Karpas-422 (cell line): Measurements from ENCODE around the gene PRDM16. TPM values are rescaled to one million over a fixed set of nuclear protein-coding genes. Genes with fewer than 3 reads are reported as not detected.

Experiments used
- DNase-seq: peaks from one replicate; pipeline ENCODE4 v3.0.0-alpha.2; 2015
- H2AFZ ChIP-seq: fragments of 200-600 bp; sonication (generic); 2 replicates; pipeline ENCODE4 v1.6.1; 2014; ENCODE audit warnings: antibody characterized with exemption, low read length, mixed read lengths
- H3K27ac ChIP-seq: fragments of 200-600 bp; sonication (generic); 2 replicates; pipeline ENCODE4 v1.5.1; 2014; ENCODE audit warnings: mild to moderate bottlenecking, low read length, moderate library complexity
- H3K27me3 ChIP-seq: fragments of 200-600 bp; sonication (generic); 2 replicates; pipeline ENCODE4 v1.6.1; 2014; ENCODE audit warnings: low read length, mixed read lengths
- H3K36me3 ChIP-seq: fragments of 200-600 bp; sonication (generic); 2 replicates; pipeline ENCODE4 v1.6.1; 2014; ENCODE audit warnings: low read length, mixed read lengths; ENCODE audit not compliant: insufficient read depth
- H3K4me1 ChIP-seq: fragments of 200-600 bp; sonication (generic); 2 replicates; pipeline ENCODE4 v1.6.1; 2014; ENCODE audit warnings: mild to moderate bottlenecking, low read length, mixed read lengths
- H3K4me2 ChIP-seq: fragments of 200-600 bp; sonication (generic); 2 replicates; pipeline ENCODE4 v1.6.1; 2014; ENCODE audit warnings: low read length, low read depth, mild to moderate bottlenecking; ENCODE audit not compliant: poor library complexity, severe bottlenecking
- H3K4me3 ChIP-seq: fragments of 200-600 bp; sonication (generic); 2 replicates; pipeline ENCODE4 v1.5.1; 2014; ENCODE audit warnings: mild to moderate bottlenecking, antibody characterized with exemption, low read length, mixed read lengths
- H3K79me2 ChIP-seq: fragments of 200-600 bp; sonication (generic); 2 replicates; pipeline ENCODE4 v1.6.1; 2014; ENCODE audit warnings: mild to moderate bottlenecking, low read length, mixed read lengths
- H3K9ac ChIP-seq: fragments of 200-600 bp; sonication (generic); 2 replicates; pipeline ENCODE4 v1.6.0; 2014; ENCODE audit warnings: low read length
- H3K9me2 ChIP-seq: fragments of 200-600 bp; sonication (generic), shearing (Covaris generic); replicated peaks from 2 replicates; pipeline ENCODE4 v1.6.0; 2014; ENCODE audit warnings: mild to moderate bottlenecking, low read length, moderate library complexity; ENCODE audit not compliant: insufficient read depth
- H3K9me3 ChIP-seq: fragments of 300-700, 200-600 bp; sonication (generic); 2 replicates; pipeline ENCODE4 v1.6.1; 2014; ENCODE audit warnings: low read length, mixed read lengths
- H4K20me1 ChIP-seq: fragments of 200-600 bp; sonication (generic); 2 replicates; pipeline ENCODE4 v1.6.1; 2014; ENCODE audit warnings: mild to moderate bottlenecking, antibody characterized with exemption, low read length, low read depth; ENCODE audit not compliant: insufficient read depth
- total RNA-seq: library from RNA; depleted of rRNA; stranded (reverse); fragments of >200 nt; shearing (Covaris generic); gene quantifications from 2 replicates; pipeline ENCODE4 v1.2.3, GENCODE V29; 2014; ENCODE audit warnings: low replicate concordance

The PRDM16 gene
- total RNA-seq, 1 experiment from 2014 or later: not detected

DNA sequence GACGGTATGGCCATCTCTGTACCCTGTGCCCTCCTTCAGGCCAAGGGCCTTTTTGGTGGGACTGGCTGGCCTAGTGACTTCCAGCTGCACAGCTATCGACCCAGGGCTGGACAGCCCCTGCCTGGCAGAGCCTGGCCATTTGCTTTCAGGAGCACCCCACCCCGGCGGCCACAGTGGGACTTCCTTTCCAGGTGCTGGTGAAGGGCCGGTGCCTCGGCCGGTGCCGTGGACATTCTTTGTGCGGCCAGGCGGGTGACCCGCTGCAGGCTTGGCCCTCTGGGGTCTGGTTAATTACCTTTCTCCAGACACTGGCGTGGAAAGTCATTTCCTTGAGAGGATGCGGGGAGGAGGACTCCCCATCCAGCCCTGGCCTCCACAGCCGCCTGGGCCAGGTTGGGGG is 50.1 kb downstream of the PRDM16 start:
- H3K36me3 ChIP-seq: no peaks in the 10 kb centered on the region
- no peaks in the 10 kb centered on the region for H3K9me2 ChIP-seq
- H3K4me1 ChIP-seq: no peaks in the 10 kb centered on the region
- no peak overlapping the region for H2AFZ ChIP-seq
- no peak for DNase-seq
- no peaks in the 10 kb centered on the region for H4K20me1 ChIP-seq
- no peaks in the 10 kb centered on the region for H3K27me3 ChIP-seq
- H3K27ac ChIP-seq: no peak overlapping the region
- no peaks in the 10 kb centered on the region for H3K9me3 ChIP-seq
- H3K9ac ChIP-seq: no peak overlapping the region
- H3K4me2 ChIP-seq: no peak overlapping the region
- no peaks in the 10 kb centered on the region for H3K79me2 ChIP-seq
- H3K4me3 ChIP-seq: no peak overlapping the region

DNA sequence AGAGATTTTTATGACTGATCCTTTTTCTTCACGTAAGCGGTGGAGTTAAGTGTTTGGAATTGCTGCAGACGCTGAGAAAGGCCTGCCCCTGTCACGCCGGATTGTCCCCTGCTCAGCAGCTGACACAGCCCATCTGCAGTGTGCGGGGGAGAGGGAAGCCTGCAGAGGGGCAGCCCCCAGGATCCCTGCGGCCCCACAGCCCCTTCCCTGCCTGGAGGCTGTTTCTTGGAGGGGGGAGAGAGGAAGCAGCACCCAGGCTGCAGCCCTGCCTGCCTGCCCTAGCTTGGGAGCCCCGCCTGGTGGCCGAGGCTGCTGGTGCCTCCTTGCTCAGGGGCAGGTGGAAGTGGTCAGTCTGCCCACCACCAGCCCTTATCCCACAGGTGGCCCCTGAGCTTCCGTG is 50.7 kb downstream of the PRDM16 start:
- no peak overlapping the region for H3K4me3 ChIP-seq
- no peaks in the 10 kb centered on the region for H4K20me1 ChIP-seq
- no peak for DNase-seq
- H3K27me3 ChIP-seq: no peaks in the 10 kb centered on the region
- H3K9me2 ChIP-seq: no peaks in the 10 kb centered on the region
- H2AFZ ChIP-seq: no peak overlapping the region
- no peak overlapping the region for H3K27ac ChIP-seq
- H3K9ac ChIP-seq: no peak overlapping the region
- H3K79me2 ChIP-seq: no peaks in the 10 kb centered on the region
- H3K4me1 ChIP-seq: no peaks in the 10 kb centered on the region
- no peaks in the 10 kb centered on the region for H3K36me3 ChIP-seq
- H3K9me3 ChIP-seq: no peaks in the 10 kb centered on the region
- H3K4me2 ChIP-seq: no peak overlapping the region

GRCh38 chr1:3120140-3120539 is 51.1 kb downstream of the PRDM16 start:
- Histone ChIP-seq H3K9ac (no peak overlapping the region), H3K4me3 (no peak overlapping the region), H3K4me2 (no peak overlapping the region), H3K27me3 (no peaks in the 10 kb centered on the region), H2AFZ (no peak overlapping the region), H3K27ac (no peak overlapping the region), H3K9me2 (no peaks in the 10 kb centered on the region), H3K79me2 (no peaks in the 10 kb centered on the region), H3K4me1 (no peaks in the 10 kb centered on the region), H3K36me3 (no peaks in the 10 kb centered on the region), H4K20me1 (no peaks in the 10 kb centered on the region), H3K9me3 (no peaks in the 10 kb centered on the region)
- no peak for DNase-seq

- H4K20me1 ChIP-seq: no peaks in the 10 kb centered on the region
- no peaks in the 10 kb centered on the region for H3K4me1 ChIP-seq
- H3K9me3 ChIP-seq: no peaks in the 10 kb centered on the region
- H3K27me3 ChIP-seq: no peaks in the 10 kb centered on the region
- no peak overlapping the region for H3K4me3 ChIP-seq
- no peaks in the 10 kb centered on the region for H3K9me2 ChIP-seq
- H2AFZ ChIP-seq: no peak overlapping the region
- DNase-seq: no peak
- no peak overlapping the region for H3K27ac ChIP-seq
- H3K79me2 ChIP-seq: no peaks in the 10 kb centered on the region
- H3K36me3 ChIP-seq: no peaks in the 10 kb centered on the region
- H3K9ac ChIP-seq: no peak overlapping the region
- H3K4me2 ChIP-seq: no peak overlapping the region
These were observed 52.0 kb downstream of the PRDM16 start for GRCh38 chr1:3120994-3121393.

DNA sequence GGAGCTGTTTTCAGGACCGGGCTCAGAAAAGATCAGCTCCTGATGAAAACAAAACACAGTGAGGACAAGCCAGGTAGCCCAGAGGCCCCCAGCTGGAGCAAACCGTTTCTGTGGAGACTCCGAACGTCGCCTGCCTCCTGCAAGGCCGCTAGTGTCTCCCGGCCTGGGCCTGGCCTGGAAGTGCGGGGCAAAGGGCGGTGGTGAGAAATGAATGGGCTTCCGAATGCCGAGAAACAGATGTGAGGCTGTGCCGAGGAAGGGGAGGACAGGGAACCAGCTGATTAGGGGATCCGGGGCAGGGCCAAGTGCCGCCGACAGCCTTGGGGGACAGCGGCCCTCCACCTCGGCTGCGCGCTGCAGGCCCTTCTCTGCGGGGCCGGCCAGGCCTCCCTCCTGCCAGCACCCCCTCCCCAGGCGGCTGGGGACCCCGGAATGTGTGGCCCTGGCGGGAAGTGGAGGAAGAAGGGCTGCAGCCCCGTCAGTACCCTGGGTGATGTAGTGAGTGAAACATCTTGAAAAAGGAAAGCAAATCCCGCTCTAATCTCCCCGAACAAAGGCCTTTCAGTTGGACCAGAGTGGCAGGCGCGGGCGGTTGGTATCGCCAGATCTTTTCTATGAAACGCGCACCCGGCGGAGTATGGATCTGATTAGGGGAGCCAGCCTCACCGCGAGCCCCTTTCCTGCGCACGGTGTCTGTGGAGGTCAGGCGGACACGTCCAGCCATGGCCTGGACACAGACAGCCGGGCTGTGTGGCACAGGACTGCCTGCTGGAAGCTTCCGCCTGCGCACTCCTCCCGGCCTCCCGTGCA is 52.6 kb downstream of the PRDM16 start:
- no peak overlapping the region for H3K4me2 ChIP-seq
- H3K36me3 ChIP-seq: no peaks in the 10 kb centered on the region
- no peak overlapping the region for H2AFZ ChIP-seq
- no peak overlapping the region for H3K9ac ChIP-seq
- no peaks in the 10 kb centered on the region for H3K79me2 ChIP-seq
- H3K9me2 ChIP-seq: no peaks in the 10 kb centered on the region
- no peak for DNase-seq
- H3K9me3 ChIP-seq: no peaks in the 10 kb centered on the region
- H3K4me3 ChIP-seq: no peak overlapping the region
- H3K27me3 ChIP-seq: no peaks in the 10 kb centered on the region
- no peaks in the 10 kb centered on the region for H3K4me1 ChIP-seq
- H3K27ac ChIP-seq: no peak overlapping the region
- no peaks in the 10 kb centered on the region for H4K20me1 ChIP-seq

GRCh38 chr1:3122311-3122710 is 53.3 kb downstream of the PRDM16 start:
- DNase-seq: no peak
- Histone ChIP-seq H3K4me2 (no peak overlapping the region), H3K4me1 (no peaks in the 10 kb centered on the region)

GRCh38 chr1:3124246-3124645 is 55.2 kb downstream of the PRDM16 start:
- Histone ChIP-seq H3K4me2 (no peak overlapping the region), H4K20me1 (no peaks in the 10 kb centered on the region), H3K36me3 (no peaks in the 10 kb centered on the region), H3K27ac (no peak overlapping the region), H3K4me1 (no peaks in the 10 kb centered on the region), H3K4me3 (no peak overlapping the region), H3K9ac (no peak overlapping the region), H2AFZ (no peak overlapping the region), H3K9me2 (no peaks in the 10 kb centered on the region), H3K9me3 (no peaks in the 10 kb centered on the region), H3K27me3 (no peaks in the 10 kb centered on the region), H3K79me2 (no peaks in the 10 kb centered on the region)
- DNase-seq: no peak

More at GRCh38 chr1:3122311-3122710, 53.3 kb downstream of the PRDM16 start:
- Histone ChIP-seq H3K79me2 (no peaks in the 10 kb centered on the region), H3K9me2 (no peaks in the 10 kb centered on the region), H3K9me3 (no peaks in the 10 kb centered on the region), H3K27ac (no peak overlapping the region), H3K36me3 (no peaks in the 10 kb centered on the region), H3K4me3 (no peak overlapping the region), H3K27me3 (no peaks in the 10 kb centered on the region), H3K9ac (no peak overlapping the region), H4K20me1 (no peaks in the 10 kb centered on the region), H2AFZ (no peak overlapping the region)

DNA sequence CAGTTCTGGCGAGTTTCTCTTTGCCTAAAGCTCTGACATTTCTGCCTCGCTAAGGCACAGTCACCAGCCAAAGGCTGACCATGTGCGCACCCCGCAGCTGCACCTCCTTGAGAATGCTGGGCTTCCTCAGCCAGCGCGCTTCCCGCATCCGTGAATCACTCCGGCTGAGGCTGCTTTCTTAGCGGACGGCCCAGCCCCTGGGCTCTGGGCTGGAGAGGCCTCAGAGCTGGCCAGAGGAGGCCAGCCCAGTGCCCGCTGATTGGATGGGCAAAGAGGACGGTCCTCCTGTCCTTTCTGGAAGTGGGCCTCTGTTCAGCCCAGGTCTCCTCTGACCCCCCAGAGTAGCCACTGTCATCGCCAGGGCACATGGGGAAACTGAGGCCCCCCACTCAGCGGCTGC is 56.1 kb downstream of the PRDM16 start:
- H3K4me1 ChIP-seq: no peaks in the 10 kb centered on the region
- no peaks in the 10 kb centered on the region for H4K20me1 ChIP-seq
- H3K9me3 ChIP-seq: no peaks in the 10 kb centered on the region
- no peaks in the 10 kb centered on the region for H3K9me2 ChIP-seq
- no peaks in the 10 kb centered on the region for H3K36me3 ChIP-seq
- no peak overlapping the region for H3K4me2 ChIP-seq
- no peak overlapping the region for H3K9ac ChIP-seq
- no peaks in the 10 kb centered on the region for H3K27me3 ChIP-seq
- no peak overlapping the region for H2AFZ ChIP-seq
- DNase-seq: no peak
- no peak overlapping the region for H3K4me3 ChIP-seq
- no peaks in the 10 kb centered on the region for H3K79me2 ChIP-seq
- no peak overlapping the region for H3K27ac ChIP-seq
